ENCODE results near the gene DISC1. TPM values are rescaled to one million over a fixed set of nuclear protein-coding genes. Genes with fewer than 3 reads are reported as not detected.
"Not testable (repeated sequence)": the region's sequence is repeated elsewhere in the genome, so short reads cannot be mapped to it uniquely, and the experiment has no call there.

The DISC1 gene
- total RNA-seq, 2 experiments from 2014 or later, result 17.5 to 18.0 TPM

GRCh38 chr1:231958448-231958847 lies 331.9 kb downstream of the DISC1 start:
- no peaks in the 10 kb centered on the region for H3K4me1 Mint-ChIP-seq
- DNase-seq, result no peak
- peaks cover 5% of the 10 kb centered on the region for H3K9me3 Mint-ChIP-seq
- H3K27me3 Mint-ChIP-seq, result no peaks in the 10 kb centered on the region
- H3K36me3 Mint-ChIP-seq (ENCODE audit: low read depth), result no peaks in the 10 kb centered on the region
- no peak overlapping the region for H3K4me3 Mint-ChIP-seq
- H3K27ac Mint-ChIP-seq, result no peak overlapping the region
- POLR2A ChIA-PET, result no interaction called here
- CTCF ChIA-PET, result no interaction called here

DNA sequence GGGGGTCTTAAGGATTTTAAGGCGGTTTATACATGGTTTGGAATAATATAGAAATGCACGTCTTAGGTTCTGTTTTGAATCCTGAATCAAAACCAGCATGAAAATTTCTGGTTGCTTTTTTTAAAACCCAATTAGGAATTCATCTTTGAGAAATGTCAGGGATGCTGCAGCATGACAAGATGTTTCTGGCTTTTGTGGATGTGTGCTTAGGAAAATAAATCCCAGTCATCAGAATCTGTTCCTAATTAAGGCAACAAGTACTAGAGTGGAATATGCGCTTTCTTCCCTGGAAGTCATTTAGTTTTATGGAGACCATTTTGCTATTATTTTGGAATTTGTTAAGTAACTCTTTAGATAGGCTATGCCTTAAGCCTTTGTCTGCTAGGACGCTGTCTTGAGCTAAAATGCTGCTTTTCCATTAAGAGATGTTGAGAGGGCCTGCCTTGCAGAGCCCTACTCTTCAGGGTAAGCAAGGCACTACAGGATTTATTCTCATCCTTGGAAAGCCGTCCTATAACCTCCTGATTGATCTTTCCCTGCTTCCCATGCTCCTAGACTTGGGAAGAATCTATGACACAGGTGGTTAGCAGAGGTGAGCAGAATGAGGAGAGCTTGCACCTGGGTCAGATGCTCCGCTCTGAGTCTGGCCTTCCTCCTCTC lies 332.8 kb downstream of the DISC1 start:
- DNase-seq, result no peak
- Mint-ChIP-seq H3K36me3 (ENCODE audit: low read depth) (no peaks in the 10 kb centered on the region), H3K4me1 (no peaks in the 10 kb centered on the region), H3K27me3 (no peaks in the 10 kb centered on the region), H3K4me3 (no peak overlapping the region), H3K27ac (no peak overlapping the region), H3K9me3 (peaks cover 5% of the 10 kb centered on the region)
- CTCF ChIA-PET, result interaction anchor here (1.5 kb wide), 1 partner anchor 27 kb away, joined by 6 read pairs; no protein-coding TSS in a partner anchor
- POLR2A ChIA-PET, result no interaction called here

- H3K4me3 Mint-ChIP-seq; H3K4me1 Mint-ChIP-seq; H3K9me3 Mint-ChIP-seq; H3K36me3 Mint-ChIP-seq (ENCODE audit: low read depth); H3K27me3 Mint-ChIP-seq; DNase-seq; POLR2A ChIA-PET; CTCF ChIA-PET; H3K27ac Mint-ChIP-seq: not testable (repeated sequence)
Measured at GRCh38 chr1:231961801-231962200, 335.2 kb downstream of the DISC1 start.

GRCh38 chr1:231962636-231963035 lies 336.0 kb downstream of the DISC1 start:
- Mint-ChIP-seq H3K4me1 (no peaks in the 10 kb centered on the region), H3K27ac (no peak overlapping the region), H3K27me3 (no peaks in the 10 kb centered on the region), H3K36me3 (ENCODE audit: low read depth) (no peaks in the 10 kb centered on the region), H3K9me3 (no peaks in the 10 kb centered on the region), H3K4me3 (no peak overlapping the region)
- CTCF ChIA-PET, result no interaction called here
- DNase-seq, result no peak
- POLR2A ChIA-PET, result no interaction called here

GRCh38 chr1:231964241-231964640 lies 337.7 kb downstream of the DISC1 start:
- ChIA-PET POLR2A (no interaction called here), CTCF (no interaction called here)
- H3K27me3 Mint-ChIP-seq, result no peaks in the 10 kb centered on the region
- H3K4me1 Mint-ChIP-seq, result no peaks in the 10 kb centered on the region
- no peak overlapping the region for H3K4me3 Mint-ChIP-seq
- no peak for DNase-seq
- no peaks in the 10 kb centered on the region for H3K36me3 Mint-ChIP-seq (ENCODE audit: low read depth)
- H3K9me3 Mint-ChIP-seq, result no peaks in the 10 kb centered on the region
- no peak overlapping the region for H3K27ac Mint-ChIP-seq

DNA sequence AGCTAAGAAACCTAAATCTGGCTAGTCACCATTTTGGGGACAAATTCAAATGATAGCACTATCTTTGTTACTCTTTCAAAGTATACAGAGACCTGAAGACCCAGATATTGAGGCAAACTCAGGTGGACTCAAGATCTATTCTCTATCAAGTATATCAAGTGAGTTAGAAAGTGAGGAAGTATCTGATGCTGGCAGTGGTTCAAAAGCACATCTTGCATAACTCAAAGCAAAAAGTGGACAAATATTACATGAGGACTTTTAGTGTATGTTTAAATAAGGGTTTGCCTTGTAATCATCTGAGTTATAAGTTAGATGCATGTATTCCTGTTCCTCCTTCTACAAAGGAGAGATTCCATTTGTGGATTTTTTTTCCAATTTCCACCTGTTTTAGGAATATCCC lies 338.4 kb downstream of the DISC1 start:
- no peak for DNase-seq
- Mint-ChIP-seq H3K4me1 (no peaks in the 10 kb centered on the region), H3K9me3 (peaks cover 3% of the 10 kb centered on the region), H3K4me3 (no peak overlapping the region), H3K36me3 (ENCODE audit: low read depth) (peaks cover 3% of the 10 kb centered on the region), H3K27me3 (no peaks in the 10 kb centered on the region), H3K27ac (no peak overlapping the region)
- ChIA-PET POLR2A (no interaction called here), CTCF (no interaction called here)

- Mint-ChIP-seq H3K4me1 (peaks cover 5% of the 10 kb centered on the region), H3K4me3 (no peak overlapping the region), H3K27me3 (no peaks in the 10 kb centered on the region), H3K27ac (no peak overlapping the region), H3K9me3 (peaks cover 7% of the 10 kb centered on the region), H3K36me3 (ENCODE audit: low read depth) (peaks cover 6% of the 10 kb centered on the region)
- ChIA-PET CTCF (no interaction called here), POLR2A (no interaction called here)
- no peak for DNase-seq
Measured at GRCh38 chr1:231965615-231966014, 339.0 kb downstream of the DISC1 start.

- H3K4me1 Mint-ChIP-seq, result peaks cover 16% of the 10 kb centered on the region
- H3K27me3 Mint-ChIP-seq, result no peaks in the 10 kb centered on the region
- ChIA-PET CTCF (no interaction called here), POLR2A (no interaction called here)
- H3K36me3 Mint-ChIP-seq (ENCODE audit: low read depth), result peaks cover 6% of the 10 kb centered on the region
- H3K4me3 Mint-ChIP-seq, result no peak overlapping the region
- peaks cover 7% of the 10 kb centered on the region for H3K9me3 Mint-ChIP-seq
- DNase-seq, result no peak
- H3K27ac Mint-ChIP-seq, result no peak overlapping the region
Measured at GRCh38 chr1:231966983-231967382, 340.4 kb downstream of the DISC1 start.

DNA sequence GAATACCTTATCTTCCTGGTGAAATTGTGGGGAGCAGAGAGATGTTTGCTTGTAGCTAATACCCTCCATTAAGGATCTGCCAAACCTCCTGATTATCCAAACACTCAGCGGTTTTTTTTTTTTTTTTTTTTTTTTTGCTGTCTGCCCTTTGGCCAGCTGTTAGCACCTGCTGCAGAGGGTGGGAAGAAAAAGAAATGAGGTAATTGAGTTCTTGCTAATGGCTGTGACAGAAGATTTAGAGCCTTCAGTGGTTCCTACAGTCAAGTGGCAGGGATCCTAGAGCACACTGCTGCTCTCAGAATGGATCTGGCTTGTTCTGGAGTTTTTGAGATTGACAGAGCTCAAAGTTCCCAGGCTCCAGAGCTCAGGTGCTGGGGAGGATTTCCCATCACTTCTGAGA lies 342.5 kb downstream of the DISC1 start:
- Mint-ChIP-seq H3K27me3 (no peaks in the 10 kb centered on the region), H3K36me3 (ENCODE audit: low read depth) (peaks cover 6% of the 10 kb centered on the region), H3K4me1 (peaks cover 35% of the 10 kb centered on the region), H3K4me3 (no peak overlapping the region), H3K27ac (no peak overlapping the region), H3K9me3 (peaks cover 7% of the 10 kb centered on the region)
- no peak for DNase-seq
- ChIA-PET POLR2A (interaction anchor here (0.7 kb wide), 1 partner anchor 18 kb away, joined by 3 read pairs; no protein-coding TSS in a partner anchor), CTCF (interaction anchor here (0.7 to 0.8 kb wide), 3 partner anchors 268 to 1093 kb away, joined by 3 to 4 read pairs (median 3); no protein-coding TSS in a partner anchor)

DNA sequence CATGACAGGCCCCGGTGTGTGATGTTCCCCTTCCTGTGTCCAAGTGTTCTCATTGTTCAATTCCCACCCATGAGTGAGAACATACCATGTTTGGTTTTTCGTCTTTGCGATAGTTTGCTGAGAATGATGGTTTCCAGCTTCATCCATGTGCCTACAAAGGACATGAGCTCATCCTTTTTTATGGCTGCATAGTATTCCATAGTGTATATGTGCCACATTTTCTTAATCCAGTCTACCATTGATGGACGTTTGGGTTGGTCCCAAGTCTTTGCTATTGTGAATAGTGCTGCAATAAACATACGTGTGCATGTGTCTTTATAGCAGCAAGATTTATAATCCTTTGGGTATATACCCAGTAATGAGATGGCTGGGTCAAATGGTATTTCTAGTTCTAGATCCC lies 343.2 kb downstream of the DISC1 start:
- not testable (repeated sequence) for H3K36me3 Mint-ChIP-seq (ENCODE audit: low read depth); H3K27ac Mint-ChIP-seq; H3K27me3 Mint-ChIP-seq; H3K9me3 Mint-ChIP-seq; DNase-seq; H3K4me3 Mint-ChIP-seq
- ChIA-PET POLR2A (interaction anchor here (0.7 kb wide), 1 partner anchor 19 kb away, joined by 3 read pairs; no protein-coding TSS in a partner anchor), CTCF (interaction anchor here (0.7 kb wide), 1 partner anchor 1092 kb away, joined by 4 read pairs; no protein-coding TSS in a partner anchor)
- H3K4me1 Mint-ChIP-seq, result peaks cover 37% of the 10 kb centered on the region

GRCh38 chr1:231970684-231971083 lies 344.1 kb downstream of the DISC1 start:
- Mint-ChIP-seq H3K4me1 (peaks cover 37% of the 10 kb centered on the region), H3K27ac (no peak overlapping the region), H3K9me3 (peaks cover 7% of the 10 kb centered on the region), H3K27me3 (no peaks in the 10 kb centered on the region), H3K36me3 (ENCODE audit: low read depth) (peaks cover 6% of the 10 kb centered on the region), H3K4me3 (no peak overlapping the region)
- POLR2A ChIA-PET, result no interaction called here
- CTCF ChIA-PET, result no interaction called here
- DNase-seq, result no peak

DNA sequence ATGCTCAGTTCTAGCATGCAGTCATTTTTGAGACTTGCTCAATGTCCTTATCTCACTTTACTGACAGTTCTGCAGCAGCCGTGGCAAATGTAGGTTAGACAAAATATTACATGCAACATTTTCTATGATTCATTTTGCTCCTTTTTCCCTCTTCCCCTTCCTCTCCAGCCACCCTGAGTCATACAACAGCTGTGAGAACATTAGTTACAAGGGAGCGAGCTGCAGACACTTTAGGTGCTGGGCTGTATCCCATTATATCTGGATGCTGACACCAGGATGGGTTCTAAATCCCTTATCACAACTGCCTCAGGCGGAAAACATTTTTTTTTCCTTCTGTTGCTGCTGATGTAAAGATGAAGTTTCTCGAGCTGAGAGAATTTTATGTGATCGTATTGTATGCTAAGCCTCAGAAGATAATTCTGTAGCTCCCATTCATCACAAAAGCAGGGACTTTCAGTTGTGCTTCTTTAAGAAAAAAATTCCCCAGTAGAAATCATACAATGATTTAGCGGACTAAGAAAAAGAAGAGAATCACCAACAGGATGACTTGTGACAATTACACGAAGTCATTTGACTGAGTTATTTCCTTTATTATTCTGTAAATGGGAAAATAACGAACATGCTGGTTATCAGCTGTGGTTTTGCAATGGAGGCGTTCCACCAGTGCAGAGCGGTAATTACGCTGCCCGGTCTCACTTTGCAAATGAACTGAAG lies 345.0 kb downstream of the DISC1 start:
- ChIA-PET POLR2A (interaction anchor here (1.9 kb wide), 1 partner anchor 52 kb away, joined by 5 read pairs; no protein-coding TSS in a partner anchor), CTCF (no interaction called here)
- no peak for DNase-seq
- Mint-ChIP-seq H3K27me3 (no peaks in the 10 kb centered on the region), H3K4me1 (peaks cover 37% of the 10 kb centered on the region), H3K9me3 (peaks cover 7% of the 10 kb centered on the region), H3K4me3 (no peak overlapping the region), H3K36me3 (ENCODE audit: low read depth) (peaks cover 6% of the 10 kb centered on the region), H3K27ac (no peak overlapping the region)

- CTCF ChIA-PET, result no interaction called here
- no peak overlapping the region for H3K4me3 Mint-ChIP-seq
- peaks cover 37% of the 10 kb centered on the region for H3K4me1 Mint-ChIP-seq
Measured at GRCh38 chr1:231972111-231972445, 345.5 kb downstream of the DISC1 start.

More at GRCh38 chr1:231972111-231972445, 345.5 kb downstream of the DISC1 start:
- DNase-seq, result no peak
- Mint-ChIP-seq H3K27ac (no peak overlapping the region), H3K36me3 (ENCODE audit: low read depth) (peaks cover 6% of the 10 kb centered on the region), H3K27me3 (no peaks in the 10 kb centered on the region), H3K9me3 (peaks cover 7% of the 10 kb centered on the region)
- POLR2A ChIA-PET, result interaction anchor here (1.9 kb wide), 1 partner anchor 53 kb away, joined by 5 read pairs; no protein-coding TSS in a partner anchor

Measured in activated CD4-positive, alpha-beta memory T cell treated with anti-CD3 and anti-CD28 coated beads, Interleukin-2, amount 10 ng/mL, durations not matched to agents 7 days and 5 days (primary cell).